ENCODE results near the gene RNF113B. TPM values are rescaled to one million over a fixed set of nuclear protein-coding genes. Genes with fewer than 3 reads are reported as not detected.
A peak's percentile ranks its signal among the peaks of the same experiment; 100 is the strongest.

RNF113B gene
- total RNA-seq, 1 donor from 2014 or later: not detected

DNA sequence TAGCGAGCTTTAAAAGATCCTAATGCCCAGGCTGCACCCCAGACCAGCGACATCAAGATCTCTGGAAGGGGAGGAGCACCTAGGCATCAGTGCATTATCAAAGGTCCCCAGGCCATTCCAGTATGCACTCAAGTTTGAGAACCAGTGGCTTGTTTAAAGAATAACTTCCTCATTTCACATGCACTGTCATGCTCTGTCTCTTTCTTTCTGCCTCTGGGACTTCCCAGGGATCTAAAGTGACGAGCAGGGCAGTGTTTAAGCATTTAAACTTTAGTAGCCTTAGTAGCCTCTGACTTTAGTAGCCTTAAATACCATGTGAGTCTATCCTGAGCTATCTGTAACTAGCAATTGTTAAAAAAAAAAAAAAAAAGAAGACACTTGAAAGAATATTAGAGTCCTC, 43.1 kb downstream of the RNF113B start:
- TF ChIP-seq, protein P1, sequence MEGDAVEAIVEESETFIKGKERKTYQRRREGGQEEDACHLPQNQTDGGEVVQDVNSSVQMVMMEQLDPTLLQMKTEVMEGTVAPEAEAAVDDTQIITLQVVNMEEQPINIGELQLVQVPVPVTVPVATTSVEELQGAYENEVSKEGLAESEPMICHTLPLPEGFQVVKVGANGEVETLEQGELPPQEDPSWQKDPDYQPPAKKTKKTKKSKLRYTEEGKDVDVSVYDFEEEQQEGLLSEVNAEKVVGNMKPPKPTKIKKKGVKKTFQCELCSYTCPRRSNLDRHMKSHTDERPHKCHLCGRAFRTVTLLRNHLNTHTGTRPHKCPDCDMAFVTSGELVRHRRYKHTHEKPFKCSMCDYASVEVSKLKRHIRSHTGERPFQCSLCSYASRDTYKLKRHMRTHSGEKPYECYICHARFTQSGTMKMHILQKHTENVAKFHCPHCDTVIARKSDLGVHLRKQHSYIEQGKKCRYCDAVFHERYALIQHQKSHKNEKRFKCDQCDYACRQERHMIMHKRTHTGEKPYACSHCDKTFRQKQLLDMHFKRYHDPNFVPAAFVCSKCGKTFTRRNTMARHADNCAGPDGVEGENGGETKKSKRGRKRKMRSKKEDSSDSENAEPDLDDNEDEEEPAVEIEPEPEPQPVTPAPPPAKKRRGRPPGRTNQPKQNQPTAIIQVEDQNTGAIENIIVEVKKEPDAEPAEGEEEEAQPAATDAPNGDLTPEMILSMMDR (IDR thresholded peaks at IDR 0.05): no peak
- H3K27ac Mint-ChIP-seq (ENCODE audit: unreplicated experiment): no peak overlapping the region
- H3K9me3 Mint-ChIP-seq (ENCODE audit: low read depth): no peaks in the 10 kb centered on the region

DNA sequence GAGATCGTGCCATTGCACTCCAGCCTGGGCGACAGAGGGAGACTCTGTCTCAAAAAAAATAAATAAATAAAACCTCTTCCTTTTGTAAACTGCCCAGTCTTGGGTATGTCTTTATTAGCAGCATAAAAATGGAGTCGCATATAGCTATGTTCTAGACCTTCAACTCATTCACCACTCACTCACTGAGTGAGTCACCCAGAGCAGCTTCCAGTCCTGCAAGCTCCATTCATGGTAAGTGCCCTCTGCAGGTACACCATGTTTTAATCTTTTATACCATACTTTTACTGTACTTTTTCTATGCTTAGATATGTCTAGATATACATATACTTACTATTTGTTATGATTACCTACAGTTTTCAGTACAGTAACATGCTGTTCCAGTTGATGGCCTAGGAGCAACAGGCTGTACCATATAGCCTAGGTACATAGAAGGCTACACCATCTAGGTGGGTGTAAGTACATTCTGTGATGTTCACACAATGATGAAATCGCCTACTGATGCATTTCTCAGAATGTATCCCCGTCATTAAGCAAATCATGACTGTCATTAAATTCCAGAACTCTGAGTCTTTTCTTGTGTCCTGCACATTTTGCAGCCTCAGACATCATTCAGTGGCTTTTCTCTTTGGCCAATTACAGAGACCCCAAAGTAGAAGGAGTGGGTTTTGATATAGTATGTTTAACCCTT, 47.9 kb downstream of the RNF113B start:
- DNase-seq (ENCODE audit: low spot score): no peak
- Mint-ChIP-seq H3K4me1 (ENCODE audit: low read depth) (peaks cover 6% of the 10 kb centered on the region), H3K27me3 (ENCODE audit: low read depth) (no peaks in the 10 kb centered on the region), H3K36me3 (ENCODE audit: low read depth) (no peaks in the 10 kb centered on the region), H3K9me3 (ENCODE audit: low read depth) (peaks cover 2% of the 10 kb centered on the region), H3K27ac (ENCODE audit: unreplicated experiment) (no peak overlapping the region), H3K4me3 (ENCODE audit: unreplicated experiment) (no peak overlapping the region)
- TF ChIP-seq, protein P1 (IDR thresholded peaks at IDR 0.05): peak; percentile 29

More for the DNA sequence above, 43.1 kb downstream of the RNF113B start:
- Mint-ChIP-seq H3K36me3 (ENCODE audit: low read depth) (no peaks in the 10 kb centered on the region), H3K27me3 (ENCODE audit: low read depth) (no peaks in the 10 kb centered on the region), H3K4me1 (ENCODE audit: low read depth) (peaks cover 6% of the 10 kb centered on the region), H3K4me3 (ENCODE audit: unreplicated experiment) (no peak overlapping the region)
- DNase-seq (ENCODE audit: low spot score): no peak

Small RNA genes within 50 kb of the gene (microRNA-seq; reads per million reads assigned to microRNA genes)
- gene MIR3170 (ENCODE audit: borderline number of aligned reads): not detected

Other genes with a start within 250 kb of the RNF113B start
- gene IPO5, start 223.6 kb downstream of the RNF113B start, total RNA-seq: 115 to 130 TPM (median 119 TPM) in 3 replicates
- 237 to 331 TPM (median 328 TPM) in 3 replicates for gene FARP1, start 34.2 kb downstream of the RNF113B start, total RNA-seq